T-helper 9 cell (primary cell): ENCODE data around the gene TNRC6B.
"Not testable (repeated sequence)": the region's sequence is repeated elsewhere in the genome, so short reads cannot be mapped to it uniquely, and the experiment has no call there.

Experiments used
- DNase-seq: peaks from one replicate; pipeline ENCODE4 v3.0.0-alpha.2; 2020

Gene TNRC6B

DNA sequence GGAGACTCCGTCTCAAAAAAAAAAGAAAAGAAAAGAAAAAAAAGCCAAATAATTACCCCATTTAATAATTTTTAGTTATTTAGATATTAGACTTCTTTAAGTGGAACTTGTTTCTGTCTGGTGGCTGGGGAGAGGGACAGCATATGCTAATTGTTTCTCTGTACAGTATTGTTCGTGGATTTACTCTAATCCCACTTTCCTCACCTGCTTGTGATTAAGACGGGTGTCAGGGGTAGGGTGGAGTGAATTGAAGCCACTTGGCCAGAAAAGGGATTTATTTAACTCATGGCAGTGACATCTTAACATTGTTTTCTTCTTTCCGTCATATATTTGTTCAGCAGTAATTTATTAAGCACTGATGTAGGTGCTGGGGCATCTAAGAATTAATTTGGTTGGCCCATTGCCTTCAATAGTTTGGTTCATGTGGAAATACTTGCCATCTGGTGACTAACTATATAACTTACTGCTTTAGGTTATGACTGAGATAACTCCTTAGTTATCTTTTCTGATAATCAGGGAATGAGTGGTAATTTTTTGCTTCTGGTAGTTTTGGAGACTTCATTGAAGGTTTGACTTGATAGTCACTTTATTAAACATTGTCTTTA, 4.6 kb downstream of the TNRC6B start:
- DNase-seq: no peak

DNA sequence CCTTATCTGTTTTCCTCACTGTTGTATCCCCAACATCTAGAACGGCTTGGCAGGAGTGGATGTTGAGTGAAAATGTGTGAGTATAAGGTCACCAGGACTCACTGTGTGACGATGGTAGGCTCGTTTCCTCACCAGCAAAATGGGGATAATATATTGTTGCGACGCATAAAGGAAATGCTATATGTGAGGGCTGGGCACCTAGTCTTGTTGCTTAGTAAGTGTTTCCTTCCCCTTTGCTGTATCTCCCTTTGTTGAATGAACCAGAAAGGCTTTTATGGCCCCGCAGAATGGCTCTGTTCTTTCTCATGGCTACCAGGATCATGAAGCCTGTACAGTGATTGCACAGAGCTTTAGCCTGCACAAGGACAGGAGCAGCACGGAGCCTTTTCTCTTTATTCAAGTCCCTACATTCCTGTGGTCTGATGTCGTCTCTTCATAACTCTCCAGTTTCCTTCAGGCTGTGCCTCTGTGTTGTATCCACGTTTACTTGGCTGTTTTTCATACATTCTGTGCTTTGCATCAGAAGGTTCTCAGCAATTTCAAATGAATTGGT, 5.4 kb downstream of the TNRC6B start:
- no peak for DNase-seq

DNA sequence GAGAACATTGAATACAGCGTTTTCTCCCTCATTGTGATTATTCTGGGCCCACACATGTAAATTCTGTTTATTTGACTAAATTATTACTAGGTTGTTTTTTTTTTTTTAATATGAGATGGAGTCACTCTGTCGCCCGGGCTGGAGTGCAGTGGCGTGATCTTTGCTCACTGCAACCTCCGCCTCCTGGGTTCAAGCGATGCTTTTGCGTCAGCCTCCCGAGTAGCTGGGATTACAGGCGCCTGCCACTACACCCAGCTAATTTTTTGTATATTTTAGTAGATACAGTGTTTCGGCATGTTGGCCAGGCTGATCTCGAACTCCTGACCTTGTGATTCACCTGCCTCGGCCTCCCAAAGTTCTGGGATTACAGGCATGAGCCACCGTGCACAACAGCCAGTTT, 5.9 kb downstream of the TNRC6B start:
- not testable (repeated sequence) for DNase-seq

DNA sequence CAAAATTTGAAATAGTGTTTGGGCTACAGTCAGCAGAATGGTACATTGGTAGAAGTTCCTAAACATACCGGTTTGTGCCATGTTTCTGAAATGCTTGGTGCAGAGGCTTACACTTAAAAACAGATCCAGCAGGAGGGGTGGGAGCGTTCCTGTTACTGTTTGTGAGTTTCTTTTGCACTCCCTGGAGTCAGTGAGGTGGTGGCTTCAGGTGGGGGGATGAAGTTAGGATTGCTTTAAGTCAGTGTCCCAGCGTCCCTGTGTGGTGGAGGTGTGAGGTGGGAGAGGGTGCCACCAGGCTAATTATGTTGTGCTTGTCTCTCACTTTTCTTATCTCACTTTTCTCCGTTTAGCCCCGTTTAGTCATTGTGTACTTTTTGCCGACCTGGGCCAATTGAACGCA, 9.7 kb downstream of the TNRC6B start:
- no peak for DNase-seq

DNA sequence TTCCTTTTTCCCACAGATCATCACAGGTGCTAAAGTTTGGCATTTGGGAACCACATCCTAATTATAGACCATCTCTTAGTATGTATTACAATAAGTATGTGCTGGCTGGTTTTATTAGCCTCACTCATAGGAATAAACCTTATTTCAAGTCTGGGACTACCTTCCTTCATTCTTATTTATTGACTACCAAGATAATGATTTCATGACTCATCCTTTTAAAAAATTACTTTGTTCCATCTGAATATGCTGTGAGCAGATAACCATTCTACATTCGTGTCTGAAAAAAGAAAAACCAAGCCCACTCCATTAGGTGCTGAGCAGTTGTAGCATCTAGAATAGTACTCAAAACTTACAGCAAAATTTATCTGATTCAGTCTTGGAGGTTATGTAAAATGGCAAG, 12.3 kb downstream of the TNRC6B start:
- no peak for DNase-seq

DNA sequence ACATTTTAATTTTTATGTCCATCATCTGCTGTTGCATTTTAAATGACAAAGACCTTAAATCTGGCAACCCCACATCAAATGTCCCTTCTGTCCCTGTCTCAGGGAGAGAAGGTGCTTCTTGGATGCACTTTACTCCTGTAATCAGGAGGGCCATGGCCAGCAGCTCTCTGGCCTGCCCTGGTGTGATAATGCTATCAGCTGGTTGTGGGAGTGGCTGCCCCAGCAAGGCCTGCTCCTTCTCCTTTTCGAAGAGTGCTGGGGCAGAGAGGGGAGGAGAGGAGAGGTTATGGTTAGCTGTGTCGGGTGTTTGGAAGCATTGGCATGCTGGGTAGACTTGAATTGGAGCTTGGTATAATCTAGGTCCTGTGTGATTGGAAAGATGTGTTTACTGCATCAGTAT, 12.8 kb downstream of the TNRC6B start:
- no peak for DNase-seq

DNA sequence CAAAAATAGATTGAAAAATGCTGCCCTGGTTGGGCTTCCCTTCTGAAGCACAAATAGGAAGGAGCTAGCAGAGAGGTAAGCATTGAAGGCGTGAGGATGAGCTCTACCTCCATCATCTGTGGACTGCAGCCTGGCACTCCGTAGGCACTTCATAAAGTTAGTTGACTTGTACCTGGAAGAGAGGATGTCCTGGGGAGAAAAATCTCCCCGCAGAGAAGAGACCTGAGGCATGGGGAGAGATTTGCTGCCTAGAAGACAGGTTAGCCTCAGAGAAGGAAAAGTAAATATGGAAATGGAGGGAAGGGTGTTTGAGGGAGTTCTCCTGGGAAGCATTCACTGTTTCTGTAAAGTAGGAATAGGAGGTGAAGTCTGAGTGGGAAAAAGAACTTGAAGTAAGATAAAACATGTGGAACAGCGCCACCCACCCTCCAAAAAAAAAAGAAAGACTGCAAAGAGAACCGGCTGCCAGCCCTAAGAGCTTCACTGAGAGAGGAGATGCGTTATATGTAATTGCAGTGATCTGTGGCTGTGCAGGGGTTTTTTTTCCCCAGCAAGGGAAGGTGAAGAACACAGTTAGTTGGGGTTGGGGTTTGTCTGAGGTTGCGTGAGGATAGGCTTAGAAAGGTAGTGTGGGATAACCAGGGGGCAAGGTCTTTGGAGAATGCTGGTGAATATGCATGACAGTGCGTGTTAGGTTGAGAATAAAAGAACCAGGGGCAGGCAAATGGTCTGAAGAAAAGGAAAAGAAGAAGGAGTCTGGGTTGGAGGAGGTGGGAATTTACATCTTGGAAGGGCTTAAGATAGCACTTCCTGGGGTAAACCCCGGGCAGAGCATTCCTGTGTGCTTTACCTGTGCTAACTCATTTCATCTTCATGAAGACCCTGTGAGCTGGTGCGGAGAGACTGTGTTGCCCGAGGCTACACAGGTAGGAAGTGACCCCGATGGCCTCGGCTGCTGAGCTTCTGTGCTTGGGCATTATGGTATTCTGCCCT, 16.0 kb downstream of the TNRC6B start:
- DNase-seq: no peak

DNA sequence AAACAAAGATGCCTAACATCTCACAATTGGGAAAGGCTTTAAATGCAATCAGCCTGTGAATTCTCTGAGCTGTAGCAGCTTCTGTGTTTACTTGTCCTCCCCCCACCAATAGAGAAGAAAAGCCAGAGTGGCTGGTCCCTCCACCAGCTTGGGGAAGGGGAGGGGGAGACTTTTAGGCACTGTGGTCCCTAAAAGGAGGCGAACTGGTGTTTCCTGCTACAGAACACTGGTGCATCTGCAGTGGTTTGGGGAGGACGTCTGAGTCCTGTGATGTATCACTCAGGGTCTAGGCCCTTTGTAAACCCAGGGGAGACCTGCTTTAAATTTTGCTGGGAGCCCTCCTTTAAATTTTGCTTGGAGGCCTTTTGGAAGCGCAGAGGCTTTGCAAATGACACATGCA, 16.9 kb downstream of the TNRC6B start:
- no peak for DNase-seq

DNA sequence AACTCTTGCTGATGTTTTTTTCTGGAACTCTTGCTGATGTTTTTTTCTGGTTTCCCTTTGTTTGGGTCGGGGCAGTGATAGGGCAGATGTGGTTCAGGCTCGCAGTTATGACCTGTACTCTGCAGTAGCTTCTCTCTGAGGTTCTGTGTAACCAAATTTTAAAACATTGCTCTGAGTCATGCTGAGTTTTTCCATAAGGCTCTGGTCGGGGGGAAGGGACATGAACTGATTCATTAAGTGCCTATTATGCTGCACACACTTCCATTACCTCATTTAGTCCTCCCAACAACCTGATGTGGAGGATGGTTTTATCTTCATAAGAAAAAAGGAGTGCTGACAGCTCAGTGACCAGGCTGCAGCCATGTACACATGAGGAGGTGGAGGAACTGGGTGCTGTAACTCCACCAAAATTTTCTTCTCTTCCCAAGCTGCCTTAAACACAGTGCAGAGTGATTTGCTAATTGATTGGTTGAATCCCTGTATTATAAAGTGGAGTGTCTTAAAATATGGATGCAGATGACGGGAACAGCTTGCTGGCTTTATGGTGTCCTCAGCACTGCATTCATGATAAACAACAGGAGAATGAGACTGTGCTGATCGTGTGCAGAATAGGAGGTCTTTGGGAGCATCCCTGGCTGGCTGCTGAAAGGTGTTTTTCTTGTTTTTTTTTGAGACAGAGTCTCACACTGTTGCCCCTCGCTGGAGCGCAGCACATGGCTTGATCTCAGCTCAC, 19.1 kb downstream of the TNRC6B start:
- no peak for DNase-seq

DNA sequence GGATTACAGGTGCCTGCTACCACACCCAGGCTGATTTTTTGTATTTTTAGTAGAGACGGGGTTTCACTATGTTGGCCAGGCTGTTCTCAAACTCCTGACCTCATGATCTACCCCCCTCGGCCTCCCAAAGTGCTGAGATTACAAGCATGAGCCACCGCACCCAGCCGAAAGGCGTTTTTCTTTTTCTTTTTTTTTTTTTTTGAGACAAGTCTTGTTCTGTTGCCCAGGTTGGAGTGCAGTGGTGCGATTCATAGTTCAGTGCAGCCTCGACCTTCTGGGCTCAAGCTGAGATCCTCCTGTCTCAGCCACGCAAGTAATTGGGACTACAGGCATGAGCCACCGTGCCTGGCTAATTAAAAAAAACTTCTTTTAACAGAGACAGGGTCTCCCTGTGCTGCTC, 19.7 kb downstream of the TNRC6B start:
- DNase-seq: not testable (repeated sequence)

DNA sequence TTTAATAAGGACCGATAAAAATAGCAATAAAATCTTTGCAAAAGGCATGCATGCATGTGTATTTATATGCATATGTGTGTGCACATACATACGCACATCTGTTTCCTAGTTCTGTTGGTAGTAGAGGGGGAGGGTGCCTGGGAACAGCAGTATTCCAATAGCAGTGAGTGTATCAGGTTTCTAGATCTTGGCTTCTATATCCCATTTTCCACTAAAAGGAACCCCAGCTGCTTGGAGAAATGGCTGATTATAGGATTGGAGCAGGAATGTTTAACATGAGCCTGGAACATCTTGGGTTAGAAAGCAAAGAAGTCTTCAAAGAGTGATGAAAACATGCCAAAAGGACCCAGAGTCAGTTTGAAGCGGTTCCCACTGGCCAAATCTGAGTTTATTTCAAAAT, 21.0 kb downstream of the TNRC6B start:
- DNase-seq: no peak

DNA sequence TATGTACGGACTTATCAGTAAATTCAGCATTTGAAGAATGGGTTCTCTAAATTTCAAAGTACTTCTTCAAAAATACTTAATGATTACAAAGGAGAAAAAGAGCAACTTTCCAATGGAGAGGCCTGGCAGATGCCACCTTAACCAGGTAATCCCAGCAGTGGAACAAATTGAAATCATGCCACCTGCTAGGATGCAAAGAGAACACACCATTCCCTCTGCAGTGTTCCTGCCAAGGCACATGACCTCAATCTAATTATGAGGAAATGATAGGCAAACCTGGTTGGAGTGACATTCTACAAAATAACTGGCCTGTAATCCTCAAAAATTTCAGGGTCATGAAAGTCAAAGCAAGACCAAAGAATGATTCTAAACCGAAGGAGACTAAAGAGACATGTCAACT, 21.5 kb downstream of the TNRC6B start:
- DNase-seq: no peak

DNA sequence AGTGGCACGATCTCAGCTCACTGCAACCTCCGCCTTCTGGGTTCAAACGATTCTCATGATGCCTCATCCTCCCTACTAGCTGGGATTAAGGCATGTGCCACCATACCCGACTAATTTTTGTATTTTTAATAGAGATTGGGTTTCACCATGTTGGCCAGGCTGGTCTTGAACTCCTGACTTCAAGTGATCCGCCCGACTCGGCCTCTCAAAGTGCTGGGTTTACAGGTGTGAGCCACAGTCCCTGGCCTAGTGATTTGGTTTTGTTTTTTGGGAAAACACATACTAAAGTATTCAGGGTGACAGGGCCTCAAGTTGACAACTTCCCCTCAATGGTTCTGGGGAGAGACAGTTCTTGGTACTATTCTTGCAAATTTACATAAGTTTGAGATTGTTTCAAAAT, 22.1 kb downstream of the TNRC6B start:
- no peak for DNase-seq

DNA sequence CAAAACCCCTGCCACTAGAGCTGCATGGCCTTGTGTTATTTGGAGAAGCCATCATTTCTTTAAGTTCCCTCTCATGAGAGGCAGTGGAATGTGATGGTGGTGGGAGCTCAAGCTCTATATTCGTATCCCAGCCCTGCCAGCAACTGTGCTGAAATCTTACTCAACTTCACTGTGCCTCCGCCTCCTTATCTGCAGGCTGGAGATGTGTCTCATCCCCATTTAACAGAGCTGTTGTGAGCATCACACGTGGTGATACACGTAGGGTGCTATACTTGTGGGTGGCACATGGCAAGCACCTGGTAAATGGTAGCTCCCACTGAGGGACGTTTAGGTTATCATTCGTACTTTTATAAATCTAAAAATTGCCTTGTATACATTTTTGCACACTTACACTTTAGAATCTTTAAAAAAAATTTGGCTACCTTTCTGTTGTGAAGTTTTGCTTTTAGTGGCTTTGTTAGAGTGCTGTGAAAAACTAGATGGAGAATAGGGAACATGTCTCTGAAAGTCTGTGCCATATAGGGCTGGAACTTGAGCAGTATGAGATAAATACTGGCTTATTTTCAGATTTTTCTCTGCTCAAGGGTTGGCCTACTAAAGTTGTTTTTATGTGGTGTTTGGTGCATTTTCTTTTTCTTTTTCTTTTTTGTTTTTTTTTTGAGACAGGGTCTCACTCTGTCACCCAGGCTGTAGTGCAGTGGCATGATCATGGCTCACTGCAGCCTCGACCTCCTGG, 23.2 kb downstream of the TNRC6B start:
- no peak for DNase-seq

DNA sequence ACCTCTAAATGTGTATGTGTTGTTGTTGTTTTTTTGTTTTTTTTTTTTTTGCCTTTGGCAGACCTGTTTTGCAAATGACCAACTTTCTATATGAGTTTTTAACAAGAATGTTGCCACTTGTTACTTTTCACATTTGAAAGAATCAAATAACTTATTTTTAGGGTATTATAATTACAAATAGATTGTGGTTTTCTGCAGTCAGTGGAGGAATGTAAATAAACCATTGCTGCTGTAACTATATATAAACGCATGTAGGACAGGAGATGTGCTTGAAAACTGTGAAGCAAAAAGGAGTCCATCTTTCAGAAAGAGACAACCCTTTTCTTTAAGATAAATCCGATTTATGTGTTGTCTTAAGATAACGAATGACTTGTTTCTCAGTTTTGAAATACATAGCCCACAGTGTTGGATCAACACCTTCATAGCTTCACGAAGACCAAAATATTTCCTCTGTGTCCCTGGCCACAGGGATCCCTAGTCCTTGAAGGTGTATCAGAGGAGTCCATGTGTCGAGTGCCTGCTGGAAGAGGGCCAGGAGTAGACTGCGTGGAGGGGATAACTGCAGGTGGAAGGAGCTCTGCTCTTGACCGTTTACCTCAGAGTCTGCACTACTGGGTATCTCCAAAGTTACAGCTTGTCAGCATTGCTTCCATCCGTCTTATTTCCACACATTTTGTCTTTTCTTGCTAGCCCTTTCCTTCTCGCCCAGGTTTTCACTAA, 24.7 kb downstream of the TNRC6B start:
- no peak for DNase-seq

DNA sequence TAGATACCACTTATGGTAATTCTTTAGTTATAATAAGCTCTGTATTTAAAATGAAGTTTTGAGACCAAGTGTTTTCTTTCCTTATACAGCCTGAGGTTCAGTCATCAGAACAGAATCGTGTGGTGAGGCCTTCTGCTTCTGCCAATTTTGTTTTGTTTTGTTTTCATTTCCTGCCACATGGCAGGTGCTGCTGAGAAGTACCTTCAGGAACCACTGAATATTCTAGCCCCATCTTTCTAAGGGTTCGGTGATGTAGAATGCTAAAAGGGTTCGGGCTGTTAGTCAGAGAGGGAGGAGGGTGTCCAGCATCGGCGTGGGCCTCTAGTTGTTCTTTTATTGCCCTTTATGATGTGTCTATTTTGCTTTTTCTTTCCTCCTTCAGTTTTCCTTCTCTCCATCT, 25.8 kb downstream of the TNRC6B start:
- no peak for DNase-seq

DNA sequence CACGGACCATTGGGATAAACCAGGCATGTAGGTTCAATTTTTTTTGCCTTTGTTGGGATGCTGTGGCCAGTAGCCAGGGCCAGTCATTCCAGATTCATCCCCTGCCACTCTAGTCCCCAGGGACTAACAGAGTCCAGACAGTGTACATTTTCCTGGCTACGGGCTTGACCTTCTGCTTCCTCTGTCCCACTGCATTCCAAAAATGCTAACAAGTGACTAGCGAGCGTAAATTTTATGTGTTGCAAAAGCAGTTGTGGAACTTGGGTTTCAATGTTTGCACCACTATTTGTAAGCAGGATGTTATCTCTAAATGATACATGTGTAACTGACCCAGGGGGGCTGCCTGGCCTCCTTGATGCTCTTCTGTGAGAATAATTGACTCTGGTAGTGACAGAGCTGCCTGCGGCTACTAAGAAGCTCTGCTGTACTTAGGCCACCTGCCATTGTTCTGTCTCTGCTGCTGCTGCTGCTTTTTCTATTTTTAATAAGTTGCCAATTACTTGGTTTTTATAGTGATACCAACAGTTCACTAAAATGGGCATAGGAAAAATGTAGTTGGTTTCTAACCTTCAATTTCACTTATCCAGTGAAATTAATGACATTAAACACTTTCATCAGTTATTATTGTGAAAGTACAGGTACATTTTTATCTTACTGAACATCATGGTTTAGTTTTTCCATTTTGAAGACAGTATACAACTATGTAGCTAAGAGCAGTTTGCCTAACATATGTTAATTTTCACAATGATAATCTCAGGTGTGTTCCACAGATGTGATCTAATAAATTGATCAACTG, 26.8 kb downstream of the TNRC6B start:
- DNase-seq: no peak

DNA sequence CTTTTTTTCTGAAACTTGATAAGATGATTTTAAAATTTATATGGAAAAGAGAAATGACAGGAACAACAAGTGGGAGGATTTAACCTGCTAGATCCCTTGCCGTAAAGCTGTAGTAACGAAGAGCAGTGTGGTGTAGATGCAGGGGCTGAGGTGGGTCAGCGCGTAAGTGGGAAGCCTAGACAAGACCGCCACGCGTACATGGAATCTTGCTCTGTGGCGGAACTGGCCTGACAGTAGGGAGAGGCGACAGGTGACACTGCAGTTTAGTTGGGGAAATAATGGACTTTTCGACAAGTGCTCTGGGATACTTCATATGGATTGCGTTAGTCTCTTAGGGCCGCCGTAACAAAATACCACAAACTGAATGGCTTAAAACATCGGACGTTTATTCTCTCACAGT, 28.8 kb downstream of the TNRC6B start:
- no peak for DNase-seq

DNA sequence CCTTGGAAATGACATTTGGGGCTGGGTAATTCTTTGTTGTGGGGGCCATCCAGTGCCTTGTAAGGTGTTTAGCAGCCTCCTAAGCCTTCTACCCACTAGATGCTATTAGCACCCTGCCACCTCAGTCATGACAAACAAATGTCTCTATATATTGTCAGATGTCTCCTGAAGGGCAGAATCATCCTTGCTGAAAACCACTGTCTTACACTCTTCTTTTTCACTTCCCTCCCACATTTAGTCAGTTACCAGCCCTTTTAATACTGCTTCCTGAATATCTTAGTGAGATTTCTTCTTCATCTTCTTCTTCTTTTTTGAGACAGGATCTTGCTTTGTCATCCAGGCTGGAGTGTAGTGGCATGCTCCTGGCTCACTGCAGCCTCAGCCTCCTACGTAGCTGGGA, 33.1 kb downstream of the TNRC6B start:
- DNase-seq: no peak

DNA sequence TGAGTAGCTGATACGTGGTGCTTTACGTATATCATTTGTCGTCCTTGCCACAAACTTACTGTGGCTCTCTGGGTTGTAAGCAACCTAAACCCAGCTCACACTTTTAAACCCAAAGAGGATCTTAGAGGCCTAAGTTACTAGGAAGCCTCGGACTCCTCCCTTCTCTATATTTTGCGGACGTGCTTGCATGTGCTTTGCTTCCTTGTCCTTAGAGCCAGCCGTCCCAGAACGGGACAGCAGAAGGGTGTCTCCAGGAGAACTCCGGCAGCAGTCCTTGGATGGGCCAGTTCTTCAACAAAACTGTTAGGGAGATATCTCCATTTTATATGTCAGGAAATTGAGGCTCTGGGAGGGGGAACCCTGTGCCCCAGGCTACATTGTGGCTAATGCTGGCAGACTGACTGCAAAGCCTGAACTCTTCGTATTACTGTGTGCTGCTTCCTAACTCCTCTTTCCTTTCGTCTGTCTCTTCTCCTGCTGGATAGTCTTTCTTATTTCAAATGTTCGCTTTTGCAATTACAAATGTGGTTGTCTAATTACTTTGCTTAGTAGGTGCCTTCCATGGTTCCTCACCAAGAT, 33.8 kb downstream of the TNRC6B start:
- no peak for DNase-seq

DNA sequence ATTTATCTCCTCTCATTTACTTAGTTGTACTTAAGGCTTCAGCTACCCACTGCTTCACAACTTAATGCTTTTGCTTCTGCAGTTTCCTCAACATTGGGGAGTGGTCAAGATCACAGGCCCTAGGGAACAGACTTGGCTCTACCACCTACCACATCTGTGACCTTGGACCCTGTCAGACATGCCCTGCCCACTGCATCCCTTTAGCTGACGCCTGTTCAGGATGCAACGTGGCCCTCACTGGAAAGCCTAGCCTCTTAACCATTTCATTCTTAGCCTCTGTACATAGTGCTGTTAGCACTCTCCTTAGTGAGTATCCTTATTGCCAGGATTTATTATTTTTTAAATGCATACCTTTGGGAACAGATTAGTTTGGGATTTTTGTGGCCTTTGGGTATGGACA, 34.4 kb downstream of the TNRC6B start:
- no peak for DNase-seq
